Activated naive CD4-positive, alpha-beta T cell (primary cell): Measurements from ENCODE around the gene CCDC127.
"Not testable (repeated sequence)": the region's sequence is repeated elsewhere in the genome, so short reads cannot be mapped to it uniquely, and the experiment has no call there.

ENCODE experiments used
- DNase-seq, 4 experiments: peaks; one replicate each; lab custom pipeline; 2025; lab: John Stamatoyannopoulos, UW

Gene CCDC127

DNA sequence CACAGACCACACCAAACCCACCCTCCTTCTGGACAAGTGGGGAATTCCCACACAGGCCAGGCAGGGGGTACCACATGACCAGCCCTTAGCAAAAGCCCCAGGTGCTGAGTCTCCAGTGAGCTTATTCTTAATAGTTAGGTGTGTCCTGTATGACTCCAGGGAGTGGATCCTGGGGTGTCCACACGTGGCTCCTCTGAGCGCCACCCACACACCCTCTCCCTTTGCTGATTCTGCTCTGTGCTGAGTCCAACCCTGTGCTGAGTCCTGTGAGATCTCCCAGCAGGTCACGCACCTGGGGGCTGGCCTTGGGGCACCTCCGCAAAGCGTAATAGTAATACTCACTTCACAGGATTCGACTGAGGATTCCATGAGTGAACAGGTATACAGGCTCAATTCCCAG, 14.0 kb downstream of the CCDC127 start:
- DNase-seq = no peak

DNA sequence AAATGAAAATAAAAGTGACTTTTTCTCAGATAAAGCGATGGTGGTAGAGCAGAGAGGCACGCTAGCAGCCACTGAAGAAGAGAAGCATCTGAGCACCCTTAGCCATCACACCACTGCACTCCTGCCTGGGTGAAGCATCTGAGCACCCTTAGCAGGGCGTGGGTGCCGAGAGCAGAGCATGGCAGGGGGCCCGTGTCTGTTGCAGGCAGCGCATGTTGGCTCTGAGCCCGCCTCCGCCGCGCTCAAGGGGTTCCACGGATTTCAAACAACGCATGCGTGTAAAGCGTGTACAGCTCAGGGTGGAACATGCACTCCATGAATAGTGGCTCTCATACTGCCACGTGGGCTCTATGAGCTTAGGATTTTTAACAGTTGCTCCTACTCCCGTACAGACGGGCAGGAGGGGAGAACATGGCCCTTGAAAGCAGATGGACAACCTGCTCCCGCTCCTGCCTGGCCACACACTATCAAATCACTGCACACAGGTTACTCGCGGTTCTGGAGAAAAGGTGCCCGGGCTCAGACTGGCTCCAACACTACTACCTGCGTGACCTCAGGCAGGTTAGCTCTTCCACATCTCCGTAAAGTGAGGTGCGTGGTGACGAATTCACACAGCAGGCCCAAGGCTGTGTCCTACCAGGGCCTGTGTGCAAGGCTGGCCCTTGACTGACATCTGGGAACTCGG, 14.6 kb downstream of the CCDC127 start:
- no peak for DNase-seq

DNA sequence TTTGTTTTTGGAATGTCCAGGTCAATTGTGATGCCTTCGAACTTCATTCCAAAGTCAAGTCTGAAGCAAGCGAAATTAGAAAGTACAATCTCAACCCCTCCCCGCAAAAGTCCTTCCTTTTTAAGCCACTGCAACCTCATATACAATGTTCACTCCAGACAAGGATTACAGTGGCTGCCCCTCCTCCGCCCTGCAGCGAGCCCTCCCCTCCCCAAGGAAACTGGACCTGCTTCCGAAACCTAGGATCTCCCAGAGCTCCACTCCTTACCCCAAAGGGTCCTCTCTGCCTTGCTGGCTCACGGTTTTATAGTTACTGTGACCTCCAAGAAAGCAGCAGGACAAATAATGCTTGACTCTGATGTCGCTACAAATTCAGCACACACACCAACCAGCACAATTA, 16.3 kb downstream of the CCDC127 start:
- DNase-seq = no peak

DNA sequence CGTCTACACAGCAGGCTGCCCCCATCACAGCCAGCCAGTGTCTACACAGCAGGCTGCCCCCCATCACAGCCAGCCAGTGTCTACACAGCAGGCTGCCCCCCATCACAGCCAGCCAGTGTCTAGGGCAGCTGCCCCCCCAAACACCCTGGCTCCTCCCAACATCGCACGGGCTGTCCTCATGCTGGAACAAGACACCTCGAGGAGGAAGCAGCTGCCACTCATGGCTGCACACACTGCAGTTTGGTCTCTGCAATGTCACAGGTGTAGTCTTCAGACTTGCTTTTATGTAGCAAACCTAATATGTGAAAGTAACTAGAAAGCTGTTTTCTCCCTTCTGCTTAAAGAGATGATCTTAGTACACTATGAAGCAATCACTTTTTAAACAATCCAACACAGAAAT, 17.0 kb downstream of the CCDC127 start:
- no peak for DNase-seq

DNA sequence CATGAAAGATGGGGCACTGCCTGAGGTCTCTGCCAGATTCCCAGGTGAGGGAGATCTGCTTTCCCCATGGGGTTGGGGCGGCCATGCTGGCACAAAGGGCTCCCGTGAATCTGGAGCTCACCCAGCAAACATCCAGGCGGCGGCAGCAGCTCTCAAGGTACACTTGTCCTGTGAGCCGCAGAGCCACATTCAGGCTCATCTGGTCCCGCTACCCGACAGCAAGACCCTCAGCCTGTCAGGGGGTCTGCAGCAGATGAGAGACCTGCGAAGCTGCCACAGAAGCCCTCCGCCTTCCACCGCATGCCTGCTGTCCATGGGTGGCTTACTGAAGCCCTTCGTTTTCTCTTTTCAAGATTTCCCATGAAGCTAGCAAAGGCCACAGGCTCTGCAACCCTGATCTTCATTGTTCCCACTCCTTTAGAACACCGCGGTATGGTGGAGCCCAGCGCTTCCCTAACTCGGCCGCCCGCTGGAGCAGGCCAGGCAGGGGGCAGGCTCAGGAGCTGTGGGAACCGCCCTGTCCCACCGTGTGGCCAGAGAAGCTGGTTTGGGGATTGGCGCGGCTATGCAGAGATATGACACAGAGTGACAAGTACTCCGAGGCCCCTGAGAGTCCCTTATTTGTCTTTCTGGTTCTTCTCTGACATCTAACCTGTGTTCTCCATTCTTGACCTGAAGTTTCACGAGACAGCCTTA, 17.9 kb downstream of the CCDC127 start:
- no peak for DNase-seq

DNA sequence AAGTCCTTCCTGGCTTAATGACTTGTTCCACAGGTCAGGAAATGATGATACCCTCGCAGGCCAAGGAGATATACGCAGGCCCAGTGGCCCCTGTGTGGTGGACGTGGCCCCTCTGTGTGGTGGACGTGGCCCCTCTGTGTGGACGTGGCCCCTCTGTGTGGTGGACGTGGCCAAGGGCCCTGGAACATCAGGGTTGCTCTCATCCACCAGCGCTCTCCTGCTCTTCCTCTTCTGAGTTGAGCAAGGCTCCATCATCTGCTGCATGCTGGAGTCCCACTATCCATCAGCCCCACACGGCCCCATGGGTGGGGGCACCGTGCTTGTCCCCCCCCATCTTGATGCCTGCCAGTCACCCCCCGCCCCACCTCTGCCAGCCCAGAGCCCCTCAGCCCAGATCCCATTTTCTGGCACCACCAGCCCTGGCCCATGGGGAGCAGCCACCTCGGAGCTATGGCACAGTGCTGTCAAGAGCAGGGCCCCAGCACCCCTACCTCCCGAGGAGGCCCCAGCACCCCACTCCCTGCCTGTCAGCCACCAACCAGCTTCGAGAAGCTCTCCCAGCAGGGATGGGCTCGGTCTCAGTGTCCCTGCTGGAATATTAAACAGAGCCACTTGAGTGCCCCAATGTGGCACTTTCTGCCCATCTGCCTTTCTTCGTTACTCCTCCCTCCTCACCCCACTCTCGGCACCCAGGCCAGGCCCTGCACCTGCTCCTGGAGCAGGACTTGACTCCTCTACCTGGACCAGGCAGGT, 18.6 kb downstream of the CCDC127 start:
- no peak for DNase-seq

DNA sequence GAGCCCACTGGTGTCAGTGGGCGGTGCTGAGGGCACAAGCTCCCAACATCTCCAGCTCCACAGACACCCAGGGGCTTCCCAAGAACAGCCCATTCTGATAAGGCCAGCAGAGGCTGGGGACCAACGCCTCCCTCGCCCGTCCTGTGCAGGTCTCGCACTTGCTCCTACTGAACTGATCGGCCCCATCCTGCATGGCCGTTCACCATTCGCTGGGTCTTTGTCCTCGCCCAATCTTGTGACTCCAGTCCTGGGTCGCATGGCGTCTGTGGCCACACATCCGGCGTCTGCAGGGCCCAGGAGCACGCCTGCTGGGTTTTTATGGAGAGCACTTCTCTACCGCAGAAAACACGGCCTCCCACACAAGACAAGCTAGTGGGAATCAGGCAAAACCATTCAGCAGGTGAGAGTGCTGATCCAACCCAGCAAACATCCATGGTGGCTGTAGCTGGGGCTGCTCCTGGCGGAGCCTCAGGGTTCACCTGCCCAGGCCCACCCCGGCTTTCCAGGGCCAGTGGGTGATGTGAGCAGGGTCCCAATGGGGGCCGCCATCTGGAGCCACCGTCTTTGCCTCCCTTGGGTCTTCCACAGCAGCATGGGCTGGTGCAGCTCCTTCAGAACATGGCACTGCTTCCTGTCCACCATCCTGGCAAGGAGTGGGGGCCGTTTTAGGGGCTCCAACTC, 19.3 kb downstream of the CCDC127 start:
- no peak for DNase-seq

DNA sequence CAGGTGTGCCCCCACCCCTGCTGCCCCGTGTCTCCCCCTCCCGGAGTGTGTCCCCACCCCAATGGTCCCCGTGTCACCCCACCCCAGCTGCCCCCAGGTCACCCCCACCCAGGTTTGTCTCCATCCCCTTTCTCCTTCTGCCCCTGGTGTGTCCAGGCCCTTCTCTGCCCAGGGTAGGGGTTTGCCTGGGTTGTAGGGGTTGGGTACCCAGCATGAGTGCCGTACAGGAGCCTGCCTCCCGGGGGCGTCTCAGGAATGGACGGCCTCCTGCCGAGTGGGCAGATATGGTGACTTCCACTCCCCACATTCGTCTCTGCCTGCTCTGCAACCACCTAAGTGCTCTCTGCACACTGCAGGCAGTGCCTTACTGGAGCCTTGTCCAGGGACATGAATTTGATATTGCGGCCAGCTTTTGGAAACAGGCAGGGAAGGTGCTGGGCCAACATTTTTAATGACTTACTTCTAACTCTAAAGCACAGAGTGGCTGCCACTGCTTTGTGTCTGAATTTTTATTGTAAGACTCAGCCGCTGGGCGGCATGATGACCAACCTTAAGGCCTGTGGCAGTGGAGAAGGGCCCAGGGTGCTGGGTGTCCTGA, 20.0 kb downstream of the CCDC127 start:
- no peak for DNase-seq

DNA sequence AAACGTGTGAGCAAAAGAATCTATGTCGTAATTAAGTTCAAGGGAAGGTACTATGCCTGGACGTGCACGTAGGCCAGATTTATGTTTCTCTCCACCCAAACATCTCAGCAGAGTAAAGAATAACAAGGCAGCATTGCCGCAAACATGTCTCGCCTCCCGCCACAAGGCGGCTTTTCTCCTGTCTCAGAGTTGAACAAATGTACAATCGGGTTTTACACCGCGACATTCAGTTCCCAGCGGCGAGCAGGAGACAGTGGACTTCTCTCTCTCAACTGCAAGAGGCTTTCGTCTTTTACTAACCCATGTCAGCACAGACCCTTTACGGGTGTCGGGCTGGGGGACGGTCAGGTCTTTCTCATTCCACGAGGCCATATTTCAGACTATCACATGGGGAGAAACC, 20.9 kb downstream of the CCDC127 start:
- not testable (repeated sequence) for DNase-seq

DNA sequence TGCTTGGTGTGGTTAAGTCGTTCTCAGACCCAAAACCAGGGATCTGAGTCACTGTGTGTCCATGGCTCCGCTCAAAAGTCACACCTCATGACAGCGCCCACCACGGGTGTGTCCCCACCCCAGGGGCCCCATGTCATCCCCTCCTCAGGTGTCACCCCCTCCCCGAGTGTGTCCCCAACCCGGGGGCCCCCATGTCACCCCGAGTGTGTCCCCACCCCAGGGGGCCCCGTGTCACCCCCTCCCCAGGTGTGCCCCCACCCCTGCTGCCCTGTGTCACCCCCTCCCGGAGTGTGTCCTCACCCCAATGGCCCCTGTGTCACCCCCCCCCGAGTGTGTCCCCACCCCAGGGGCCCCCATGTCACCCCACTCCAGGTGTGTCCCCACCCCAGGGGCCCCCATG, 21.6 kb downstream of the CCDC127 start:
- DNase-seq = no peak

DNA sequence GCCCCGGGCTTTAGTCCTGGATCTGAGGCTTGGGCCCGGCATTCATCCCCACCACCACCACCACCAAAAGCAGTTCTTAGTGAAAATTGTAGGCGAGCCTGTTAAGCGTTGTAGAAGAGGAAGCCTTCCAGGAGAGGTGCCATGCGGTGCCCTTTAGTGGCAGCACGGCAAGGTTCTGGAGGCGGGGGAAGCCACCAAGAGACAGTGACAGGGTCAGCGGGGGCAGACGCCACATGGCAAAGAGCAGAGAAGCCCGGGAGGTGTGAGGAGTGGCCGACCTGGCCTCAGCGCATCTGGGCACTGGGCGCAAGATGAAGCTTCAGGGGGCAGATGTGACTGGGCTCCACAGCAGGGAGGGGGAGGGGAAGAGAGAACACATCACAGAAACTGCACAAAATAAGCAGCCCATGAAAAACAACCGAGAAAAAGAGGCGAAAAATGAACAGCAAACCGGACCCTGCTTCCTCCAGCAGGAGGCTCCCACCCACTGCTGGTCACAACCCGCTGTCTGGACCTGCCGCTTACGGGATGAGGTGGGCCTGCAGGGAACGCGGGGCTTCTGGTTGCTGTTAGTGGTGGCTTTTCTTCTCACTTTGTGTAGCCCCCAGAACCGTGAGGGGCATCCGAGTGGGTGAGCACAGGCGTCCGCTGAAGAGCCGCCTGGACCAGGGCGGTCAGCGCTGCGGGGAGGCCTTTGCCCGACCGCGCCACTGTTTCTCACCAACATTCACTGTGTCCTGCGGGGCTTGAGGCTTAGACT, 22.4 kb downstream of the CCDC127 start:
- DNase-seq = no peak

DNA sequence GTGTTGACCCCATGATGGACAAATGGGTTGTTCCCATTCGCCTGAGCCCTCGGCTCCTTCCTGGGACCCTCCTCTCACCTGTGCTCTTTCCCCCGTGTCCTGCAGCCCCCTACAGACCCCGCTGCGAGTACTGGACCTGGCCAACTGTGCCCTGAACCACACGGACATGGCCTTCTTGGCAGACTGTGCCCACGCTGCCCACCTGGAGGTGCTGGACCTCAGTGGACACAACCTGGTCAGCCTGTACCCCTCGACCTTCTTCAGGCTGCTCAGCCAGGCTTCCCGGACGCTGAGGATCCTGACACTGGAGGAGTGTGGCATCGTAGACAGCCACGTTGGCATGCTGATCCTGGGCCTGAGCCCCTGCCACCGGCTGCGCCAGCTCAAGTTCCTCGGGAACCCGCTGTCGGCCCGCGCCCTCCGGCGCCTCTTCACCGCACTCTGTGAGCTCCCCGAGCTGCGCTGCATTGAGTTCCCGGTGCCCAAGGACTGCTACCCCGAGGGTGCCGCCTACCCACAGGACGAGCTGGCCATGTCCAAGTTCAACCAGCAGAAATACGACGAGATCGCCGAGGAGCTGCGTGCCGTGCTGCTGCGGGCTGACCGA, 23.2 kb downstream of the CCDC127 start:
- DNase-seq = no peak

DNA sequence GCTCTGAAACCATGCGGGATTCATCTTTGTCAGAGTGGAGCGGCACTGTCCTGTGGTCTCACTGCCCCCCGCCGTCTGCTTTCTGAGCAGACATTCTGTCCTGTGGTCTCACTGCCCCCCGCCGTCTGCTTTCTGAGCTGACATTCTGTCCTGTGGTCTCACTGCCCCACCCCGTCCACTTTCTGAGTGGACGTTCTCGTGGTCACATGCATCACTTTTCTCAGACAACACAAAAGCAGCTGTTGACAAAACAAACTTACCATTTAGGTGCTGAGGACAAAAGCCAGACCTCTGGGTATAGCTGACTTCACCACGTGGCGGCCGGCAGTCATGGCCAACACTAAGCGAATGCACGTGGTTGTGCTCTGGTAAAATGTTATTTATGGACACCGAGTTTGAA, 23.9 kb downstream of the CCDC127 start:
- DNase-seq = no peak

DNA sequence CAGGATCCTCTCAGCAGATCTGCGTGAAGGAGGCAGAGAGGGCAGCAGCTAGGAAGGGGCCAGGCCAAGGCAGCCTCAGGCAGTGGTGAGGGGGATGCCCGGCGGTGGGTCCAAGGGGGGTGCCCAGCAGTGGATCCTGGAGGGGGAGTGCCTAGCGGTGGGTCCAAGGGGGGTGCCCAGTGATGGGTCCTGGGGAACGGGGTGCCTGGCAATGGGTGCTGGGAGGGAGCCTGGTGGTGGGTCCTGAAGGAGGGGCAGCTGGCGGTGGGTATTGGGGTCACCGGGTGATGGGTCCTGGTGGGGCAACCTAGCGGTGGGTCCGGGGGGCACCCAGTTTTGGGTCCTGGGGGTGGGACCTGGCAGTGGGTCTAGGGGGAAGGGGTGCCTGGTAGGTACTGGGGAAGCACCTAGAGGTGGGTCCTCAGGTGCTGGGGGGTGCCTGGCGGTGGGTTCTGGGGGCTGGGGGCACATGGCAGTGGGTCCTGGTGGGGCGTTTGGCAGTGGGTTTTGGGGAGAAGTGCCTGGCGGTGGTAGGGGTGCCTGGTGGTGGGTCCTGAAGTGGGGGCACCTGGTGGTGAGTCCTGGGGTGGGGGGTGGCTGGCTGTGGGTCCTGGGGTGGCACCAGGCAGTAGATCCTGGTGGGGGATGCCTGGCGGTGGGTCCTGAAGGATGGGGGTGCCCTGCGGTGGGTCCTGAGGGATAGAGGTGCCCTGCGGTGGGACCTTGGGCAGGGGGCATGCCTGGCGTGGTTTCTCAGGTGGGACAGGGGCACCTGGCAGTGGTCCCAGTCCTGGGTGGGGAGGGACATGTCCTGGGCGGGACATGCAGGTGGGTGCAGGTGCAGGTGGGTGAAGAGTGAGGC, 24.8 kb downstream of the CCDC127 start:
- DNase-seq = no peak

DNA sequence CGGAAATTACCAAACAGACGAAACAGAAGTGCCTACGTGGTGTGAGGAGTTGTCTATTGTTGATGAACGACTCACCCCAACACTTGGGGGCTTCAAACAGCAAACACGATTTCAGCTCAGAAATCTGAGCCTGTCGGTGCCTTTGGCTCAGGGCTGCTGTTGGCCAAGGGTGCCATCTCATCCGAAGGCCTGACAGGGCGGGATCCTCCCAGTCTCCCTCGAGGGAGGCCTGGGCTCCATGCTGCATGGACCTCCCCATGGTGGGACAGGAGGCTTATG, 25.3 kb downstream of the CCDC127 start:
- no peak for DNase-seq

DNA sequence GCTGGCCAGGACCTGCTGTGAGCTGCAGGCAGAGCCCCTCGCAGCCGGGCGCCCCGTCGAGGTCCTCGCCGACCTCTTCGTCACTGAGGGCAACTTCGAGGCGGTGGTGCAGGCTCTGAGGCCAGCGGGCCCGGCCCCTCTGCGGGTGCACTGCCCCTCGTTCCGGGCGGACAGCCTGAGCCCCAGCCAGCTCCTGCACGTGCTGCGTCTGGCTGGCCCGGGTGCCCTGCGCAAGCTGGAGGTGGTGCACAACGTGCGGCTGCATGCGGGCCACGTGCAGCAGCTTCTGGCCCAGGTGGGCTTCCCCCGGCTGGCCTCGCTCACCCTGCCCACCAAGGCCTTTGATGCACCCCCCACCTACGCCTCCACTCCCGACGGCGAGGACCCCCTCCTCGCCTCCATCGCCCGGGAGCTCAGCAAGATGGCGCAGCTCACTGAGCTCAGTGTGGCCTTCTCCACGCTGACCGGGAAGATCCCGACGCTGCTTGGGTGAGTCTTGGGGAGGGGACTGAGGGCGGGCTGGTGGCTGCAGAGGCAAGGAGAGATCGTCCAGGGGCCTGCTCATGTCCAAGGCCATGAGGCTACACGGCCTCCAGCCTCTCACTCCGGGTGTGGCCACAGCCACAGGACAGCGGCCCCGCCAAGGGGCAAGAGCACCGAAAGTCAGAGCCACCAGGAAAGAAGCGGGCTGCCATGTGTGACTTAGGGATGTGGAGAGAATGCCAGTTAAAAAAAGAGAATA, 25.8 kb downstream of the CCDC127 start:
- DNase-seq = no peak

DNA sequence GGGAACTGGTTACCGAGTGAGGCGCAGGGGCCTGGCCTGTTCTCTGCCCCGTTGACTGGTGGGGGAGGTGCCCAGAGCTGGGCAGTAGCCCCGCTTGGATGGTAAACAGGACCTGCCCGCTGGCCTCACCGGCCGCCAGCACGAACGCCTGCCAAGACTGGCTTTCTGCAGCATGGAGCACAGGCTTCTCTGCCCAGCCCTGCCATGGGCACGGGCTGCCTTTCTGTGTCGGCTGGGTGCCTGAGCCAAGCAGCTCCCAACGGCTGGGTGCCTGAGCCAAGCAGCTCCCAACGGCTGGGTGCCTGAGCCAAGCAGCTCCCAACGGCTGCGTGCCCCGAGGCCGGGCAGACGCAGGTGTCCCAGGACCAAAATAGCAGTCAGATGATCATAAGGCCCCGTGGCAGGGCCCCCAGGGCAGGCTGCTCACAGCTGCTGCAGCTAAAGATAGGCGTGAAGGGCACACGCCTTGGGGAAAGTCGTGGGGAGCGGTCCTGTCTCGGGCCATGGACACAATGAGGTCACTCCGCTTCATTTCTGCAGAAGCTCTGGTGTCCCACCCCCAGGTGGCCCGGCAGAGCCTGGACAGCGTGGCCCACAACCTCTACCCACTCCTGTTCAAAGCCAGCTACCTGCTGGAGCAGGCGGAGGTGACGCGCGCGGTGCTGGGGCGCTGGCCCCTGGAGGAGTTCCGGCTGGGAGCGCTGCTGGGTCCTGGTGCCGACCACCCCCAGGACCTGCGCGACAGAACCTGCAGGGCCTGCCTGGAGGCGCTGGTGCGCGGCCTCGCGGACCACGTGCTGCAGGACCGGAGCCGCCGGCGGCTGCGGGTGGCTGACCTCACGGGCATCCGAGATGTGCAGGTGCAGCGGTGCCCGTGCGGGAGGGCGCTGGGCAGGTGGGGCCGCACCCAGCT, 26.7 kb downstream of the CCDC127 start, which contains the start of gene LRRC14B:
TSS of gene LRRC14B (plus strand) at position 460 of the 913 bp plus-strand sequence. CDS start at position 504, 44 bp downstream.
- DNase-seq = peak in 1 of 4 experiments; percentile 27

DNA sequence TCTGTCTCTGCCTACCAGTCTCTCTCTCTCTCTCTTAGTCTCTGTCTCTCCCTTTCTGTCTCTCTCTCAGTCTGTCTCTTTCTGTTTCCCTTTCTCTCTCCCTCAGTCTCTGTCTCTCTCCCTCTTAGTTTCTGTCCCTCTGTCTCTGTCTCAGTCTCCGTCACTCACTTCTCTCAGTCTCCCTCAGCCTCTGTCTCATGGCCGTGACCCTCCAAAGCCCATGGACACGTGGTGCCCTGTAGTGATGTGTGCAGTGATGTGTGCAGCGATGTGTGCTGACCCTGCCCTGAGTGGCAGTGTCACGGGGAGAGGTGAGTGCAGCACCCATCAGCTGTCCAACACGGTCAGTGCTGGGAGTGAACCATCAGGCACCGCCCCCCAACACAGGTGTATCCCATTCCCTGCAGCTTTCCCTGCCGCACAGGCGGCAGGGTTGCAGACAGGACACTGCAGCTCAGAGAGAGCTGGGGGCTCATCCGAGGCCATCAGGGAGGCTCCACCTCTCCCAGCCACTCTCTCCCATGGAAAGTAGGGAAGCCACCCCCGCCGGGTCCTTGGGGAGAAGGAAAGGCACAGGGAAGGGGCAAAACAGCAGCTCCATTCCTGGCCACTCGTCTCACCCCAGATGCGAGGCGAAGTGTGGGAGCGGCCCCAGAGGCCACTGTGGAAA, 27.5 kb downstream of the CCDC127 start:
- DNase-seq = no peak
